Natural killer cell (primary cell): ENCODE data around the gene CACYBP. TPM values are rescaled to one million over a fixed set of nuclear protein-coding genes. Genes with fewer than 3 reads are reported as not detected.

ENCODE experiments used
- ATAC-seq, 3 donors: fragments of 150-1000 bp in 2 of 3; fragments of 200-7000 bp in 1 of 3; cut with Tn5 transposase; 1 replicate in 1 of 3; 2 replicates in 2 of 3; pipeline ENCODE4 v1.10.0; 2021; ENCODE audit warnings: mild to moderate bottlenecking in 2 of 3, moderate library complexity in 2 of 3
- DNase-seq, 2 donors: peaks; one replicate each; pipeline versions ENCODE4 v3.0.0 to v3.0.0-alpha.2; 2013 to 2021; ENCODE audit warnings: mixed read lengths in 1 of 2
- H3K27ac ChIP-seq: one replicate; pipeline ENCODE4 v1.5.1; 2013; ENCODE audit warnings: mild to moderate bottlenecking, low read length
- H3K27me3 ChIP-seq: one replicate; pipeline ENCODE4 v1.6.1; 2013; ENCODE audit warnings: low read length; ENCODE audit not compliant: control insufficient read depth, insufficient read depth
- H3K36me3 ChIP-seq: one replicate; pipeline ENCODE4 v1.6.1; 2013; ENCODE audit warnings: low read length; ENCODE audit not compliant: control insufficient read depth, insufficient read depth
- H3K4me1 ChIP-seq: one replicate; pipeline ENCODE4 v1.6.1; 2013; ENCODE audit warnings: low read length; ENCODE audit not compliant: control insufficient read depth, insufficient read depth
- H3K4me3 ChIP-seq: one replicate; pipeline ENCODE4 v1.5.1; 2013; ENCODE audit warnings: low read length
- H3K9me3 ChIP-seq: one replicate; pipeline ENCODE4 v1.6.1; 2013; ENCODE audit warnings: low read length; ENCODE audit not compliant: control insufficient read depth, insufficient read depth
- H3K27ac Mint-ChIP-seq, 2 donors: one replicate each; pipeline ENCODE4 v1.8.0; 2022; ENCODE audit warnings: mild to moderate bottlenecking in 2 of 2, mixed read lengths in 2 of 2, moderate library complexity in 1 of 2
- H3K27me3 Mint-ChIP-seq, 2 donors: one replicate each; pipeline ENCODE4 v1.8.0; 2022; ENCODE audit warnings: low read depth in 2 of 2, mixed read lengths in 2 of 2
- H3K36me3 Mint-ChIP-seq: one replicate; pipeline ENCODE4 v1.8.0; 2022; ENCODE audit warnings: mixed read lengths
- H3K4me1 Mint-ChIP-seq, 2 donors: one replicate each; pipeline ENCODE4 v1.8.0; 2022; ENCODE audit warnings: mixed read lengths in 2 of 2
- H3K4me3 Mint-ChIP-seq: one replicate; pipeline ENCODE4 v1.8.0; 2022; ENCODE audit warnings: mild to moderate bottlenecking, moderate library complexity, mixed read lengths
- H3K9me3 Mint-ChIP-seq, 2 donors: one replicate each; pipeline ENCODE4 v1.8.0; 2022; ENCODE audit warnings: mixed read lengths in 2 of 2
- WGBS: methylation state at CpG from one replicate; pipeline ENCODE4 v1.1.7; 2013; ENCODE audit warnings: missing lambda C conversion rate; ENCODE audit not compliant: insufficient coverage; 5-methylcytosine and 5-hydroxymethylcytosine counted together
- intact Hi-C: fragments of 100-400 bp; cut with micrococcal nuclease; formaldehyde crosslinking; loops from one replicate; pipeline ENCODE4 v1.14.2; 2022
- total RNA-seq, 4 donors: library from RNA; stranded (reverse); fragments of 120-200 nt in 1 of 4; gene quantifications; one replicate each; pipeline versions ENCODE4 v1.2.3 to v1.2.4, GENCODE V29; 2013 to 2022
- TF ChIP-seq, protein P1 (sequence below): fragments of 200-600 bp; IDR thresholded peaks from one replicate; pipeline ENCODE4 v1.8.0; 2022; ENCODE audit warnings: antibody characterized with exemption

Gene CACYBP
- total RNA-seq, 3 donors from 2014 or later (not counting 1 experiment from before 2014, with no cell fraction given), result 43.8 to 55.4 (median 51.9) TPM

DNA sequence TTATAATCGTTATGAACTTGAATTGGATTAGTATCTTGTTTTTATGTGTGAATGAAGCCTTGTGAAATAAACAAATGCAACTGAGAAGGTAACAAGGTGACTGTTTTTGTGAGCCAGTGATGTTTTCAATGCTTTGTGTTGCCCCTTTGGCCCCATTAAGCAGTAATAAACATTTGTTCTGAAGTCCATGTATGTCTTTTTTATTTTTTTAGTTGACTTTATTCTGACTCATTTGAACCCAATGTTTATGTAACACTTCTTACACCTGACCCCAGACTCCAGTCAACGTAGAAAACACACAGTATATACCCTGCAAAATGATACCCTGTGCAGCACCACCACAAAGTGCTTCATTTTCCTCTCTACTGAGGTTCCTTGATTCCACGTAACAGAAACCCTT lies 4.6 kb upstream of the CACYBP start:
- H3K9me3 Mint-ChIP-seq, result no peaks in the 10 kb centered on the region
- intact Hi-C loops, result no loop called here
- no peak for DNase-seq
- H3K27ac ChIP-seq, result no peak overlapping the region
- WGBS, result 95% methylated on average over 2 of the region's 3 CpGs
- no peak overlapping the region for H3K4me3 Mint-ChIP-seq
- H3K27me3 ChIP-seq, result no peaks in the 10 kb centered on the region
- peaks cover 24% of the 10 kb centered on the region for H3K36me3 ChIP-seq
- peaks cover 7% of the 10 kb centered on the region for H3K4me1 ChIP-seq
- TF ChIP-seq, protein P1, sequence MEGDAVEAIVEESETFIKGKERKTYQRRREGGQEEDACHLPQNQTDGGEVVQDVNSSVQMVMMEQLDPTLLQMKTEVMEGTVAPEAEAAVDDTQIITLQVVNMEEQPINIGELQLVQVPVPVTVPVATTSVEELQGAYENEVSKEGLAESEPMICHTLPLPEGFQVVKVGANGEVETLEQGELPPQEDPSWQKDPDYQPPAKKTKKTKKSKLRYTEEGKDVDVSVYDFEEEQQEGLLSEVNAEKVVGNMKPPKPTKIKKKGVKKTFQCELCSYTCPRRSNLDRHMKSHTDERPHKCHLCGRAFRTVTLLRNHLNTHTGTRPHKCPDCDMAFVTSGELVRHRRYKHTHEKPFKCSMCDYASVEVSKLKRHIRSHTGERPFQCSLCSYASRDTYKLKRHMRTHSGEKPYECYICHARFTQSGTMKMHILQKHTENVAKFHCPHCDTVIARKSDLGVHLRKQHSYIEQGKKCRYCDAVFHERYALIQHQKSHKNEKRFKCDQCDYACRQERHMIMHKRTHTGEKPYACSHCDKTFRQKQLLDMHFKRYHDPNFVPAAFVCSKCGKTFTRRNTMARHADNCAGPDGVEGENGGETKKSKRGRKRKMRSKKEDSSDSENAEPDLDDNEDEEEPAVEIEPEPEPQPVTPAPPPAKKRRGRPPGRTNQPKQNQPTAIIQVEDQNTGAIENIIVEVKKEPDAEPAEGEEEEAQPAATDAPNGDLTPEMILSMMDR, result no peak
- no peaks in the 10 kb centered on the region for H3K27me3 Mint-ChIP-seq
- H3K27ac Mint-ChIP-seq, result no peak overlapping the region
- no peak for ATAC-seq
- H3K4me1 Mint-ChIP-seq, result peaks cover 9 to 13% of the 10 kb centered on the region in 2 donors
- no peak overlapping the region for H3K4me3 ChIP-seq
- H3K9me3 ChIP-seq, result no peaks in the 10 kb centered on the region
- H3K36me3 Mint-ChIP-seq, result no peaks in the 10 kb centered on the region

DNA sequence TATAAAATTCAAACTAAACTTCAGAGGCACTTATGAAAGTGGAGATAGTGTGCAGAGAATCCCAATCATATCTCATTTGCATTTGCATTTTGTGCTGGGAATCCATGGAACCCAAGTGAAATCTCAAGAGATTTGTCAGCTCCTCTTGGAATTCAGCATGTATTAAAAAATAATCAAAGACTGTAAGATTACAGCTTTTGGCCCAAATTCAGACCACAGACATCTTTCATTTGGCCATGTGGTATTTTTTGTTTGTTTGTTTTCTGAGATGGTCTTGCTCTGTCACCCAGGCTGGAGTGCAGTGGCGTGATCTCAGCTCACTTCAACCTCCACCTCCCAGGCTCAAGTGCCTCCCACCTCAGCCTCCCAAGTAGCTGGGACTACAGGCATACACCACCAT lies 3.8 kb upstream of the CACYBP start:
- Mint-ChIP-seq H3K4me3 (no peak overlapping the region), H3K36me3 (no peaks in the 10 kb centered on the region), H3K9me3 (no peaks in the 10 kb centered on the region), H3K27me3 (no peaks in the 10 kb centered on the region), H3K4me1 (peaks cover 11 to 13% of the 10 kb centered on the region in 2 donors), H3K27ac (no peak overlapping the region)
- 92% methylated on average over 1 of the region's 1 CpG for WGBS
- no peaks in the 10 kb centered on the region for H3K27me3 ChIP-seq
- no peak for ATAC-seq
- H3K4me1 ChIP-seq, result peaks cover 7% of the 10 kb centered on the region
- TF ChIP-seq, protein P1, result no peak
- no peaks in the 10 kb centered on the region for H3K9me3 ChIP-seq
- H3K36me3 ChIP-seq, result peaks cover 17% of the 10 kb centered on the region
- DNase-seq, result no peak
- H3K4me3 ChIP-seq, result no peak overlapping the region
- H3K27ac ChIP-seq, result no peak overlapping the region
- intact Hi-C loops, result no loop called here

DNA sequence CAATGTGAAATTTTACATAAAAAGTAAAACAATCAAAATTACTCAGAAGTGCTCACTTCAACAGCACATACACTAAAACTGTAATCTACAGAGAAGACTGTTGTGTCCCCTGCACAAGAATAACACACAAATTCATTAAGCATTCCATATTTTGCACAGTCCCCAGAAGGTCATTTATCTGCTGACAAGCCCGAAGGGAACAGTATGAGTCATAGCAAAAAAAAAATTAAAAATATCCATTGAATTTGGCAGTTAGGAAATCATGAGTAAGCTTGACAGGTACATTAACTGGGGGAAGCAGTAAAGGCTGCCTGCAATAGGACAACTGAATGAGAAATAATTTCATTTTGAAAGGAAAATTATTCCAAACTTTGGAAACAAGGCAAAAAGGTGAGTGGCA lies 3.3 kb upstream of the CACYBP start:
- Mint-ChIP-seq H3K36me3 (no peaks in the 10 kb centered on the region), H3K4me1 (peaks cover 17 to 18% of the 10 kb centered on the region in 2 donors), H3K27ac (no peak overlapping the region), H3K9me3 (no peaks in the 10 kb centered on the region), H3K4me3 (no peak overlapping the region), H3K27me3 (no peaks in the 10 kb centered on the region)
- Histone ChIP-seq H3K4me1 (peaks cover 7% of the 10 kb centered on the region), H3K9me3 (no peaks in the 10 kb centered on the region), H3K27ac (no peak overlapping the region), H3K36me3 (peaks cover 13% of the 10 kb centered on the region), H3K4me3 (no peak overlapping the region), H3K27me3 (no peaks in the 10 kb centered on the region)
- intact Hi-C loops, result no loop called here
- 80% methylated on average over 1 of the region's 1 CpG for WGBS
- TF ChIP-seq, protein P1, result no peak
- no peak for ATAC-seq
- DNase-seq, result no peak

DNA sequence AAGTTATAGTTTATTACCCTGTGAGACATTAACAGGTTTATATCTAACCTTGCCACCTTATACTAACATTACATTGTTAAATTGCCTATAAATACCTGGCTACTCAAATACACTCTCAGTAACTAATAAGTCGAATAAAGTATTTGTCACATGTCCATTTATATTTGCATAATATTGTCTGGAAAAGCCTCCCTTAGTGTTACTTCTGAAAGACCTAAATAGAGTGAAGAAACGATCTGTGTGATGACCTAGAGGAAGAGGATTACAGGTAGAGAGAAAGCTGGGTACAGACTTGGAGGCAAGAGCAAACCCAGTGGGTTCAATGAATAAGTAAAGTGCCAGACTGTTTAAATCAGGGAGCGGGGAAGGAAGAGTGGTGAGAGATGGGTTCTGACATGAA lies 2.7 kb upstream of the CACYBP start:
- H3K27me3 ChIP-seq, result no peaks in the 10 kb centered on the region
- H3K9me3 ChIP-seq, result no peaks in the 10 kb centered on the region
- no peak overlapping the region for H3K4me3 ChIP-seq
- no peak for DNase-seq
- Mint-ChIP-seq H3K36me3 (no peaks in the 10 kb centered on the region), H3K27ac (no peak overlapping the region), H3K4me1 (peaks cover 20 to 21% of the 10 kb centered on the region in 2 donors), H3K9me3 (no peaks in the 10 kb centered on the region), H3K27me3 (no peaks in the 10 kb centered on the region), H3K4me3 (peak overlapping the region; percentile 4)
- H3K4me1 ChIP-seq, result peaks cover 7% of the 10 kb centered on the region
- ATAC-seq, result no peak
- intact Hi-C loops, result no loop called here
- 97% methylated on average over 2 of the region's 3 CpGs for WGBS
- TF ChIP-seq, protein P1, result no peak
- H3K36me3 ChIP-seq, result peaks cover 10% of the 10 kb centered on the region
- H3K27ac ChIP-seq, result no peak overlapping the region
